Breast epithelium (tissue), 4 donors: Measurements from ENCODE around the gene KCNE1. TPM values are rescaled to one million over a fixed set of nuclear protein-coding genes. Genes with fewer than 3 reads are reported as not detected.

Experiments used
- DNase-seq, 2 donors: peaks; one replicate each; pipeline ENCODE4 v3.0.0-alpha.2; 2019; ENCODE audit warnings: low spot score in 2 of 2
- H3K27ac ChIP-seq, 2 donors: fragments of 200-600 bp; sonication (generic) in 1 of 2; one replicate each; pipeline ENCODE4 v1.5.1; 2016 to 2019; ENCODE audit warnings: mild to moderate bottlenecking in 1 of 2
- H3K27me3 ChIP-seq, 2 donors: fragments of 200-600 bp; sonication (generic) in 1 of 2; one replicate each; pipeline versions ENCODE4 v1.5.1 to v1.6.0; 2017 to 2019; ENCODE audit warnings: control low read depth in 1 of 2, mild to moderate bottlenecking in 1 of 2
- H3K36me3 ChIP-seq: fragments of 200-600 bp; one replicate; pipeline ENCODE4 v1.5.1; 2019
- H3K4me1 ChIP-seq, 2 donors: fragments of 200-600 bp; sonication (generic); one replicate each; pipeline ENCODE4 v1.5.1; 2016 to 2019; ENCODE audit warnings: control low read depth in 1 of 2
- H3K4me3 ChIP-seq, 3 donors: fragments of 200-600 bp; sonication (generic); 1 replicate in 2 of 3; 2 replicates in 1 of 3; pipeline ENCODE4 v1.5.1; 2016 to 2019; ENCODE audit warnings: mild to moderate bottlenecking in 3 of 3, moderate library complexity in 2 of 3
- H3K9me3 ChIP-seq, 2 donors: fragments of 200-600 bp; sonication (generic) in 1 of 2; one replicate each; pipeline ENCODE4 v1.5.1; 2016 to 2019; ENCODE audit warnings: control low read depth in 1 of 2
- CTCF ChIP-seq, 3 donors: fragments of 450-650 bp; IDR thresholded peaks; one replicate each; pipeline ENCODE4 v1.5.1; 2016 to 2017; ENCODE audit warnings: antibody characterized with exemption in 3 of 3, mild to moderate bottlenecking in 3 of 3, moderate library complexity in 3 of 3
- POLR2A ChIP-seq: fragments of 450-650 bp; IDR thresholded peaks from one replicate; pipeline ENCODE4 v1.6.1; 2016; ENCODE audit warnings: antibody characterized with exemption, mild to moderate bottlenecking, moderate library complexity
- POLR2AphosphoS5 ChIP-seq, 3 donors: sonication (generic); formaldehyde crosslinking; IDR thresholded peaks; one replicate each; pipeline ENCODE4 v1.6.1; 2017; ENCODE audit warnings: antibody characterized with exemption in 3 of 3
- intact Hi-C: fragments of 100-400 bp; cut with DNase I; formaldehyde crosslinking; loops from one replicate; pipeline ENCODE4 v1.15.1; 2023; ENCODE audit warnings: low total_unique reads
- total RNA-seq, 3 donors: library from RNA; depleted of rRNA; stranded (reverse); fragments of >200 nt; gene quantifications; one replicate each; pipeline ENCODE4 v1.1.0, GENCODE V29; 2016

The KCNE1 gene
- 1 to 10 TPM; 1.6 to 6.7 (median 2.2) TPM for total RNA-seq

DNA sequence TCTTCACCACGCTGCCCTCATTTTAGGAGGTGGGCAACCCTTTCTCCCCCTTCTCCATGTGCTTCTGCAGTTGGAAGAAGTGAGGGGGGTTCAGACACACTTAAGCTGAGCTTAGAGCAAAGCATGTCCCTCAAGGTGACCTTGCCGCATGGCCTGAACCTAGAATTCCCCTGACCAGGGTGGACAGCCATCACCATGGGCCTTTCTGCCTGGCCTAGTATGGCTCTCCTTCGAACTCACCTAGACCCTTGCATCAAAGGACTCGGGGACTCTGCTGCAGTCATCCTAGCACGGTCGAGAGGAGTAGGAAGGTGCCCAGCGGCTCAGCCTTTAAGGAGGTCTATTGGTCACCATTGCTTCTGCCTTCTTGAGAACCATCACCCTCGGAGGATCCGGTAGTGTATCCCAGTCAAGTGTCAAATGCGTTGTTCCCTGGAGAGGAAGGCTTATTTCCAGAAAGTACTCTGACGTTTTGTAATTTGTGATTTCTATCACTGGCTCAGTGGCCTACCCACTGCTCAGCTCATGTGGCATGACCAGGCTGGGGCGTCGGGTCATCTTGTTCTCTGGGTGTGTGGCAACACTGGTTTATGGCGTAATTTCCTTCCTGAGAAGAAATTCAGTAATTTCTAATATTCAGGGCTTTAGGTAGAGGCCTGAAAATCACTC is at the start of gene KCNE1:
KCNE1 (minus strand) TSS at position 424 of the 669 bp plus-strand sequence. CDS start 62,576 bp downstream, outside the sequence.
- Histone ChIP-seq H3K36me3 (no peaks in the 10 kb centered on the region), H3K4me3 (peak within 1 kb of the TSS in 1 of 3 donors; percentile 22), H3K27me3 (no peaks in the 10 kb centered on the region), H3K4me1 (no peaks in the 10 kb centered on the region), H3K9me3 (no peaks in the 10 kb centered on the region), H3K27ac (peak within 1 kb of the TSS in 1 of 2 donors; percentile 49)
- TF ChIP-seq POLR2A (no peak), POLR2AphosphoS5 (IDR thresholded peaks at IDR 0.05) (peak in 1 of 3 donors; percentile 59), CTCF (IDR thresholded peaks at IDR 0.05) (no peak)
- DNase-seq = no peak
- intact Hi-C loops = no loop called here

- H3K36me3 ChIP-seq = no peaks in the 10 kb centered on the region
- H3K9me3 ChIP-seq = no peaks in the 10 kb centered on the region
- DNase-seq = no peak
- H3K4me1 ChIP-seq = no peaks in the 10 kb centered on the region
- intact Hi-C loops = no loop called here
- TF ChIP-seq POLR2AphosphoS5 (IDR thresholded peaks at IDR 0.05) = no peak
- TF ChIP-seq CTCF (IDR thresholded peaks at IDR 0.05) = no peak
- H3K27ac ChIP-seq = no peak overlapping the region
- no peak overlapping the region for H3K4me3 ChIP-seq
- no peaks in the 10 kb centered on the region for H3K27me3 ChIP-seq
These were observed 49.8 kb upstream of the KCNE1 start for GRCh38 chr21:34561806-34562205.

GRCh38 chr21:34560609-34561008 is 48.6 kb upstream of the KCNE1 start:
- no peak overlapping the region for H3K27ac ChIP-seq
- no peak overlapping the region for H3K4me3 ChIP-seq
- no peaks in the 10 kb centered on the region for H3K27me3 ChIP-seq
- no peaks in the 10 kb centered on the region for H3K9me3 ChIP-seq
- no peaks in the 10 kb centered on the region for H3K4me1 ChIP-seq
- no peaks in the 10 kb centered on the region for H3K36me3 ChIP-seq
- no peak for TF ChIP-seq POLR2AphosphoS5 (IDR thresholded peaks at IDR 0.05)
- no peak for TF ChIP-seq POLR2A
- no peak for TF ChIP-seq CTCF (IDR thresholded peaks at IDR 0.05)
- intact Hi-C loops = no loop called here
- no peak for DNase-seq

- Histone ChIP-seq H3K4me1 (no peaks in the 10 kb centered on the region), H3K9me3 (no peaks in the 10 kb centered on the region), H3K27ac (peak overlapping the region in 1 of 2 donors; percentile 58), H3K4me3 (no peak overlapping the region), H3K27me3 (no peaks in the 10 kb centered on the region), H3K36me3 (no peaks in the 10 kb centered on the region)
- no peak for DNase-seq
- intact Hi-C loops = no loop called here
- TF ChIP-seq CTCF (IDR thresholded peaks at IDR 0.05) = no peak
- TF ChIP-seq POLR2A = no peak
- no peak for TF ChIP-seq POLR2AphosphoS5 (IDR thresholded peaks at IDR 0.05)
These were observed 48.0 kb upstream of the KCNE1 start for GRCh38 chr21:34560021-34560420.

GRCh38 chr21:34559089-34559631 is 47.1 kb upstream of the KCNE1 start:
- TF ChIP-seq POLR2AphosphoS5 (IDR thresholded peaks at IDR 0.05) (no peak), CTCF (IDR thresholded peaks at IDR 0.05) (no peak), POLR2A (no peak)
- H3K27me3 ChIP-seq = no peaks in the 10 kb centered on the region
- no peaks in the 10 kb centered on the region for H3K36me3 ChIP-seq
- H3K4me1 ChIP-seq = no peaks in the 10 kb centered on the region
- H3K9me3 ChIP-seq = no peaks in the 10 kb centered on the region
- intact Hi-C loops = no loop called here
- H3K4me3 ChIP-seq = no peak overlapping the region
- peak overlapping the region; percentile 58 to 64 for H3K27ac ChIP-seq
- no peak for DNase-seq
